H1 (cell line): Measurements from ENCODE around the gene KCNV2. TPM values are rescaled to one million over a fixed set of nuclear protein-coding genes. Genes with fewer than 3 reads are reported as not detected.
A peak's percentile ranks its signal among the peaks of the same experiment; 100 is the strongest.

Source experiments
- CTCF ChIA-PET: fragments of 300-600 bp; sonication (Branson Sonifier 250); formaldehyde crosslinking; loops from one replicate; lab custom pipeline; 2021; ENCODE audit not compliant: partially characterized antibody; lab: Charles Lee
- POLR2A ChIA-PET: fragments of 300-600 bp; sonication (Branson Sonifier 250); formaldehyde crosslinking; loops from one replicate; lab custom pipeline; 2021; ENCODE audit warnings: inconsistent platforms; ENCODE audit not compliant: partially characterized antibody; lab: Charles Lee
- DNase-seq, 2 experiments: peaks; one replicate each; pipeline versions ENCODE4 v3.0.0 to v3.0.0-alpha.2; 2010 to 2022; ENCODE audit warnings: low spot score in 2 of 2, low read depth in 1 of 2, mixed read lengths in 1 of 2
- FAIRE-seq: peaks from 2 replicates; lab custom pipeline; 2011; peaks lifted over from hg19 to GRCh38; lab: Jason Lieb, UNC
- H2AFZ ChIP-seq: 2 replicates; pipeline ENCODE4 v1.8.1; 2012; ENCODE audit warnings: low read length, inconsistent platforms
- H2AK5ac ChIP-seq: 2 replicates; pipeline ENCODE4 v1.6.1; 2013; ENCODE audit warnings: low read depth, low read length
- H2BK120ac ChIP-seq: replicated peaks from 2 replicates; pipeline ENCODE3; 2013; ENCODE audit warnings: low read depth, low read length, inconsistent platforms
- H2BK12ac ChIP-seq: 2 replicates; pipeline ENCODE4 v1.6.1; 2013; ENCODE audit warnings: low read depth, low read length
- H2BK15ac ChIP-seq: 2 replicates; pipeline ENCODE4 v1.6.1; 2013; ENCODE audit warnings: low read length
- H2BK20ac ChIP-seq: 2 replicates; pipeline ENCODE4 v1.6.1; 2013; ENCODE audit warnings: low read length
- H2BK5ac ChIP-seq: 2 replicates; pipeline ENCODE4 v1.6.1; 2013; ENCODE audit warnings: low read depth, low read length
- H3K14ac ChIP-seq: 2 replicates; pipeline ENCODE4 v1.6.1; 2013; ENCODE audit warnings: inconsistent platforms; ENCODE audit not compliant: insufficient read length
- H3K18ac ChIP-seq: 2 replicates; pipeline ENCODE4 v1.6.1; 2013; ENCODE audit warnings: low read length; ENCODE audit errors: extremely low read depth
- H3K23ac ChIP-seq: 2 replicates; pipeline ENCODE4 v1.6.1; 2013; ENCODE audit warnings: inconsistent platforms; ENCODE audit not compliant: insufficient read length
- H3K23me2 ChIP-seq: 2 replicates; pipeline ENCODE4 v1.6.1; 2013; ENCODE audit warnings: low read depth, low read length
- H3K27ac ChIP-seq: 2 replicates; pipeline ENCODE4 v1.6.1; 2011; ENCODE audit warnings: low read depth, low read length, inconsistent platforms
- H3K27me3 ChIP-seq, 4 experiments: replicated peaks in 1 of 4; 1 replicate in 1 of 4; 2 replicates in 3 of 4; pipeline versions ENCODE4 v1.6.1 to v1.8.1; 2011 to 2013; ENCODE audit warnings: low read length in 3 of 4, mild to moderate bottlenecking in 3 of 4, inconsistent platforms in 2 of 4, mixed read lengths in 2 of 4, moderate library complexity in 1 of 4; ENCODE audit not compliant: control insufficient read depth in 3 of 4, insufficient read depth in 3 of 4; ENCODE audit errors: extremely low read depth in 1 of 4
- H3K36me3 ChIP-seq, 4 experiments: 2 replicates each; pipeline versions ENCODE4 v1.6.1 to v1.8.1; 2011 to 2013; ENCODE audit warnings: mild to moderate bottlenecking in 4 of 4, low read length in 3 of 4, moderate library complexity in 2 of 4, control low read depth in 1 of 4, inconsistent platforms in 1 of 4; ENCODE audit not compliant: insufficient read depth in 4 of 4, control insufficient read depth in 2 of 4
- H3K4ac ChIP-seq: replicated peaks from 2 replicates; pipeline ENCODE3; 2013; ENCODE audit warnings: low read length, low read depth, mixed read lengths, inconsistent platforms; ENCODE audit not compliant: insufficient read length
- H3K4me1 ChIP-seq, 4 experiments: replicated peaks in 1 of 4; 1 replicate in 1 of 4; 2 replicates in 3 of 4; pipeline versions ENCODE4 v1.6.1 to v1.8.1; 2011 to 2013; ENCODE audit warnings: low read length in 3 of 4, inconsistent platforms in 2 of 4, mixed read lengths in 1 of 4; ENCODE audit not compliant: insufficient read depth in 4 of 4, control insufficient read depth in 3 of 4
- H3K4me2 ChIP-seq, 2 experiments: 2 replicates each; pipeline versions ENCODE4 v1.6.1 to v1.8.1; 2011 to 2013; ENCODE audit warnings: low read depth in 2 of 2, low read length in 2 of 2, control low read depth in 1 of 2, inconsistent platforms in 1 of 2, mild to moderate bottlenecking in 1 of 2; ENCODE audit not compliant: insufficient read depth in 1 of 2
- H3K4me3 ChIP-seq, 4 experiments: fragments of 200-600, 300-600 bp in 1 of 4; sonication (generic), shearing (Covaris generic), sonication (Bioruptor Twin) in 1 of 4; 2 replicates each; pipeline versions ENCODE4 v1.5.1 to v1.8.1; 2011 to 2016; ENCODE audit warnings: low read length in 4 of 4, low read depth in 3 of 4, control low read depth in 2 of 4, inconsistent platforms in 2 of 4, mild to moderate bottlenecking in 2 of 4, mixed read lengths in 1 of 4, moderate library complexity in 1 of 4; ENCODE audit not compliant: insufficient read depth in 2 of 4; ENCODE audit errors: extremely low read depth in 1 of 4
- H3K56ac ChIP-seq: replicated peaks from 2 replicates; pipeline ENCODE3; 2013; ENCODE audit warnings: low read depth, mild to moderate bottlenecking, mixed read lengths, low read length, inconsistent platforms; ENCODE audit not compliant: insufficient read length
- H3K79me1 ChIP-seq: 2 replicates; pipeline ENCODE4 v1.6.1; 2013; ENCODE audit warnings: low read depth, low read length, control low read depth
- H3K79me2 ChIP-seq, 2 experiments: 2 replicates each; pipeline versions ENCODE4 v1.6.1 to v1.8.1; 2012 to 2013; ENCODE audit warnings: low read length in 2 of 2, mild to moderate bottlenecking in 2 of 2, inconsistent platforms in 1 of 2; ENCODE audit not compliant: insufficient read depth in 2 of 2, control insufficient read depth in 1 of 2
- H3K9ac ChIP-seq, 4 experiments: replicated peaks in 1 of 4; 1 replicate in 1 of 4; 2 replicates in 3 of 4; pipeline versions ENCODE4 v1.6.1 to v1.8.1; 2011 to 2013; ENCODE audit warnings: low read depth in 3 of 4, low read length in 3 of 4, control low read depth in 2 of 4, mild to moderate bottlenecking in 2 of 4, moderate library complexity in 2 of 4, inconsistent platforms in 1 of 4; ENCODE audit errors: extremely low read depth in 1 of 4
- H3K9me3 ChIP-seq, 2 experiments: 2 replicates each; pipeline versions ENCODE4 v1.6.1 to v1.8.1; 2012 to 2013; ENCODE audit warnings: mild to moderate bottlenecking in 2 of 2, moderate library complexity in 2 of 2, control low read depth in 1 of 2, inconsistent platforms in 1 of 2, low read depth in 1 of 2, low read length in 1 of 2, mixed read lengths in 1 of 2; ENCODE audit not compliant: insufficient read depth in 2 of 2
- H4K20me1 ChIP-seq, 2 experiments: replicated peaks in 1 of 2; 2 replicates each; pipeline versions ENCODE3 to v1.8.1; 2011 to 2013; ENCODE audit warnings: inconsistent platforms in 2 of 2, low read length in 2 of 2, mild to moderate bottlenecking in 1 of 2; ENCODE audit not compliant: insufficient read depth in 2 of 2, control insufficient read depth in 1 of 2
- H4K5ac ChIP-seq: 2 replicates; pipeline ENCODE4 v1.6.1; 2013; ENCODE audit warnings: low read length, low read depth, mixed read lengths, inconsistent platforms; ENCODE audit not compliant: insufficient read length
- H4K8ac ChIP-seq: 2 replicates; pipeline ENCODE4 v1.8.0; 2013; ENCODE audit warnings: mild to moderate bottlenecking, moderate library complexity, low read length, inconsistent platforms; ENCODE audit not compliant: insufficient read depth; ENCODE audit errors: extremely low read depth
- H4K91ac ChIP-seq: replicated peaks from 2 replicates; pipeline ENCODE3; 2013; ENCODE audit warnings: low read length, mixed read lengths, inconsistent platforms; ENCODE audit not compliant: insufficient read length
- CREB1 ChIP-seq: IDR thresholded peaks from 2 replicates; pipeline ENCODE4 v1.6.1; 2012; ENCODE audit warnings: inconsistent platforms
- RAD21 ChIP-seq, 2 experiments: IDR thresholded peaks in 1 of 2; conservative IDR thresholded peaks in 1 of 2; 2 replicates each; pipeline ENCODE4 v1.6.1; 2011; ENCODE audit warnings: low read depth in 2 of 2, low read length in 2 of 2, improper control_type of control experiment in 1 of 2, inconsistent platforms in 1 of 2, mild to moderate bottlenecking in 1 of 2, moderate library complexity in 1 of 2
- SRF ChIP-seq: IDR thresholded peaks from 2 replicates; pipeline ENCODE4 v1.6.1; 2011; ENCODE audit warnings: mild to moderate bottlenecking, low read depth, low read length, moderate library complexity
- WGBS, 2 experiments: shearing (Covaris generic) in 1 of 2; methylation state at CpG; one replicate each; pipeline versions ENCODE4 v1.1.6 to v1.1.7; 2013 to 2015; ENCODE audit warnings: low lambda C conversion rate in 2 of 2, mixed read lengths in 2 of 2, inconsistent platforms in 1 of 2, low coverage in 1 of 2, missing lambda C conversion rate in 1 of 2; ENCODE audit not compliant: insufficient replicate concordance in 2 of 2, insufficient coverage in 1 of 2, insufficient read length in 1 of 2; ENCODE audit errors: extremely low coverage in 1 of 2, missing lambda C conversion rate in 1 of 2; 5-methylcytosine and 5-hydroxymethylcytosine counted together
- polyA plus RNA-seq, 7 experiments: library from polyadenylated mRNA; depleted of rRNA in 3 of 7; stranded (reverse) in 5 of 7; unstranded in 2 of 7; fragments of >200 nt in 5 of 7; fragments of 200-250 nt in 2 of 7; gene quantifications; 1 replicate in 5 of 7; 2 replicates in 1 of 7; 4 replicates in 1 of 7; pipeline versions ENCODE4 v1.2.1 to v1.2.3, GENCODE V29; 2011 to 2013; ENCODE audit warnings: missing spikeins in 2 of 7, mixed read lengths in 2 of 7
- total RNA-seq: library from RNA; stranded (reverse); fragmentation: NEBNext Ultra II Directional; extraction: Animal tissue kit (Norgen Biotek cat#: 25700); gene quantifications from 2 replicates; pipeline ENCODE4 v1.2.1, GENCODE V29; 2021
- TF ChIP-seq, protein P1 (sequence below), 3 experiments: IDR thresholded peaks; 1 replicate in 2 of 3; 2 replicates in 1 of 3; pipeline versions ENCODE4 v1.5.1 to v1.6.1; 2011; ENCODE audit warnings: low read length in 3 of 3, mild to moderate bottlenecking in 3 of 3, inconsistent platforms in 2 of 3, low read depth in 1 of 3, moderate library complexity in 1 of 3; ENCODE audit not compliant: insufficient read depth in 1 of 3; ENCODE audit errors: control extremely low read depth in 1 of 3

KCNV2 gene
- total and polyA plus RNA-seq, 2 of the 8 experiments (the other 6 are each of a cell fraction or from before 2014, with no cell fraction given): not detected

DNA sequence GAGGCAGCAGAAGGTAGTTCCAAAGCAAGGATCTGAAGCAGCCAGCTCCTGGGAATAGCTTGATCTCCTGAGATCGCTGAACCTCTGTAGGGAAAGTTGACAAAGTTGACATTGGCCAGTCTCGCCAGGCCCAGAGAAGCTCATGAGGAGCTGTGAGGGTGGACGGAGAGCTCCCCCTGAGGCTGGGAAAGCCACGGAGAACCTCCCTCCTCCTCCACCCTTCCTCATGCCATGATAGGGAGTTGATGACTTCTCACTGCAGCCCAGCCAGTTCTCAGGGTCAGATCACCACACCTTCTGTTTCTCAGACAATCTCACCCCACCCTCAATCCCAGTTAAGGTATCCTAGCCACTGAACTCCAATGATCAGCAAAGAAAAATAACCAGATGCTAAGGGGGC, 30.4 kb upstream of the KCNV2 start:
- no peak overlapping the region for H3K4ac ChIP-seq
- no peak overlapping the region for H2BK20ac ChIP-seq
- WGBS, 2 experiments: 90% methylated on average over 4 of the region's 4 CpGs; no CpG with 5 or more reads in 1 of the 2 experiments
- no peak overlapping the region; the same call in 1 of the 2 replicates for H2AK5ac ChIP-seq
- no peak overlapping the region for H3K23ac ChIP-seq
- no peak overlapping the region for H3K4me2 ChIP-seq
- FAIRE-seq (no peak), DNase-seq (no peak)
- H2BK15ac ChIP-seq: no peak overlapping the region
- no peak overlapping the region for H3K4me3 ChIP-seq
- no peak overlapping the region for H2BK120ac ChIP-seq
- no peak overlapping the region; the same call in 1 of the 2 replicates for H3K27ac ChIP-seq
- H2AFZ ChIP-seq: 0 out of 2 replicates have a peak overlapping the region, but pooled peaks have one; percentile 47
- peak overlapping the region; percentile 14 for H4K91ac ChIP-seq
- no peak overlapping the region for H3K56ac ChIP-seq
- H4K8ac ChIP-seq: 0 out of 2 replicates have a peak overlapping the region, but pooled peaks have one; percentile 39
- no peaks in the 10 kb centered on the region for H3K79me1 ChIP-seq
- TF ChIP-seq CREB1: no peak
- TF ChIP-seq, protein P1, sequence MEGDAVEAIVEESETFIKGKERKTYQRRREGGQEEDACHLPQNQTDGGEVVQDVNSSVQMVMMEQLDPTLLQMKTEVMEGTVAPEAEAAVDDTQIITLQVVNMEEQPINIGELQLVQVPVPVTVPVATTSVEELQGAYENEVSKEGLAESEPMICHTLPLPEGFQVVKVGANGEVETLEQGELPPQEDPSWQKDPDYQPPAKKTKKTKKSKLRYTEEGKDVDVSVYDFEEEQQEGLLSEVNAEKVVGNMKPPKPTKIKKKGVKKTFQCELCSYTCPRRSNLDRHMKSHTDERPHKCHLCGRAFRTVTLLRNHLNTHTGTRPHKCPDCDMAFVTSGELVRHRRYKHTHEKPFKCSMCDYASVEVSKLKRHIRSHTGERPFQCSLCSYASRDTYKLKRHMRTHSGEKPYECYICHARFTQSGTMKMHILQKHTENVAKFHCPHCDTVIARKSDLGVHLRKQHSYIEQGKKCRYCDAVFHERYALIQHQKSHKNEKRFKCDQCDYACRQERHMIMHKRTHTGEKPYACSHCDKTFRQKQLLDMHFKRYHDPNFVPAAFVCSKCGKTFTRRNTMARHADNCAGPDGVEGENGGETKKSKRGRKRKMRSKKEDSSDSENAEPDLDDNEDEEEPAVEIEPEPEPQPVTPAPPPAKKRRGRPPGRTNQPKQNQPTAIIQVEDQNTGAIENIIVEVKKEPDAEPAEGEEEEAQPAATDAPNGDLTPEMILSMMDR (IDR thresholded peaks at IDR 0.05; ENCODE audit: control extremely low read depth in 1 of 3, insufficient read depth in 1 of 3, low read depth in 1 of 3, low read length in 3 of 3): peak in 1 of 3 experiments; percentile 14; a peak in 1 of 4 replicates
- no peak for TF ChIP-seq SRF
- TF ChIP-seq RAD21 (IDR thresholded peaks at IDR 0.05 in 1 of 2, conservative IDR thresholded peaks at IDR 0.05 in 1 of 2; ENCODE audit: low read depth in 2 of 2, low read length in 2 of 2): peak; percentile 14 to 28; a peak in 2 of 4 replicates
- ChIA-PET POLR2A (interaction anchor here (0.8 to 1.0 kb wide), 2 partner anchors 14 to 26 kb away, joined by 3 read pairs; no protein-coding TSS in a partner anchor), CTCF (interaction anchor here (0.7 to 1.0 kb wide), 2 partner anchors 41 to 454 kb away, joined by 4 read pairs; no protein-coding TSS in a partner anchor)
- no peaks in the 10 kb centered on the region for H3K36me3 ChIP-seq
- H2BK12ac ChIP-seq: no peak overlapping the region
- H3K23me2 ChIP-seq: no peaks in the 10 kb centered on the region
- no peak overlapping the region for H3K14ac ChIP-seq
- H4K5ac ChIP-seq: no peak overlapping the region
- no peaks in the 10 kb centered on the region for H3K9me3 ChIP-seq
- H3K79me2 ChIP-seq: no peaks in the 10 kb centered on the region
- no peak overlapping the region for H3K18ac ChIP-seq
- H4K20me1 ChIP-seq: no peaks in the 10 kb centered on the region
- H3K9ac ChIP-seq: no peak overlapping the region
- peak overlapping the region; percentile 28 for H2BK5ac ChIP-seq
- no peaks in the 10 kb centered on the region; a peak in 2 of 7 replicates for H3K4me1 ChIP-seq
- H3K27me3 ChIP-seq: no peaks in the 10 kb centered on the region
